KMS-11 (cell line): ENCODE data around the gene YKT6.

ENCODE experiments used
- H2AFZ ChIP-seq: fragments of 200-600 bp; sonication (generic); 2 replicates; pipeline ENCODE4 v1.6.1; 2016; ENCODE audit warnings: antibody characterized with exemption, mixed run types, low read depth
- H3K27ac ChIP-seq: fragments of 200-600 bp; sonication (generic); 2 replicates; pipeline ENCODE4 v1.6.1; 2016; ENCODE audit warnings: mild to moderate bottlenecking, mixed run types
- H3K27me3 ChIP-seq: fragments of 200-600 bp; sonication (generic); 2 replicates; pipeline ENCODE4 v1.6.1; 2017; ENCODE audit warnings: mild to moderate bottlenecking, low read depth, mixed run types, moderate library complexity; ENCODE audit not compliant: insufficient read depth
- H3K36me3 ChIP-seq: fragments of 200-600 bp; sonication (generic); 2 replicates; pipeline ENCODE4 v1.6.1; 2017; ENCODE audit warnings: mild to moderate bottlenecking, mixed run types; ENCODE audit not compliant: insufficient read depth
- H3K4me1 ChIP-seq: fragments of 200-600 bp; sonication (generic); 2 replicates; pipeline ENCODE4 v1.6.1; 2016; ENCODE audit warnings: mild to moderate bottlenecking, low read depth, mixed run types; ENCODE audit not compliant: poor library complexity, severe bottlenecking
- H3K4me2 ChIP-seq: fragments of 200-600 bp; sonication (generic); 2 replicates; pipeline ENCODE4 v1.7.0; 2016; ENCODE audit warnings: mild to moderate bottlenecking, mixed run types
- H3K4me3 ChIP-seq: fragments of 200-600 bp; sonication (generic); IDR thresholded peaks from 2 replicates; pipeline ENCODE4 v1.6.1; 2017; ENCODE audit warnings: low read depth, low read length, mixed read lengths; ENCODE audit not compliant: insufficient read depth
- H3K79me2 ChIP-seq: fragments of 200-600 bp; sonication (generic); 2 replicates; pipeline ENCODE4 v1.6.1; 2016; ENCODE audit warnings: low read depth, mixed run types; ENCODE audit not compliant: insufficient read depth
- H3K9ac ChIP-seq: fragments of 200-600 bp; sonication (generic); 2 replicates; pipeline ENCODE4 v1.6.1; 2016; ENCODE audit warnings: mild to moderate bottlenecking, mixed run types
- H4K20me1 ChIP-seq: fragments of 200-600 bp; sonication (generic); 2 replicates; pipeline ENCODE4 v1.6.1; 2016; ENCODE audit warnings: mild to moderate bottlenecking, mixed run types; ENCODE audit not compliant: insufficient read depth
- TF ChIP-seq, protein P1 (sequence below): fragments of 200-600 bp; sonication (generic); conservative IDR thresholded peaks from 2 replicates; pipeline ENCODE4 v1.6.1; 2017; ENCODE audit warnings: low read depth, mild to moderate bottlenecking, antibody characterized with exemption, low read length, moderate library complexity, mixed read lengths

Gene YKT6

DNA sequence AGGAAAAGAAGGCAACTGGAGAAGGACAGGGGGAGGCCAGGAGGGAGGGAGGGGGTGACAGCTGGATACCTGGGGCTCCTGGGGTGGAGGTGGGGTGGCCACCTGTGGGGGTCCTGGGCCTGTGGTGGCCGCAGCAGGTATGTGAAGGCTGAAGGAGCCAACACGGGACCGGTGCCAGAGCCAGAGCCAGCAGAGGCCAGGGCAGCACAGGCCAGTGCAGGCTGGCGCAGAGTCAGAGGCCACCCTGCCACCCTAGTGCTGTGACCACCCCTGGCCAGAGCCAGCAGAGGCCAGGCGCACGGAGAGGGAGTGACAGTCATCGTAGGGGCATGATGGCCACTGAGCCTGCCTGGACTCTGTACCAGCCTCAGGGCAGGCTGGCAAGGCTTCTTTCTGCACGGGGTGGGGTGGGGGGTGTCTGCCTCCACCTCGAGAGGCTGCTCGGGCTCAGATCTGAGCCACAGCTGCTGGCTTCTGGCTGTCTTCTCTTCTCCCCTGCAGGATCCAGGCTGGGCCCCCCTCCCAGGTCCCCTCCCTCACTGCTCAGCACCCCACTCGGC lies 28.8 kb downstream of the YKT6 start:
- Histone ChIP-seq H3K4me1 (no peaks in the 10 kb centered on the region), H3K4me2 (no peak overlapping the region), H3K27ac (no peak overlapping the region), H3K79me2 (no peaks in the 10 kb centered on the region), H4K20me1 (no peaks in the 10 kb centered on the region), H3K27me3 (peaks cover 71% of the 10 kb centered on the region), H3K9ac (no peak overlapping the region), H2AFZ (no peak overlapping the region), H3K4me3 (no peak overlapping the region), H3K36me3 (no peaks in the 10 kb centered on the region)
- TF ChIP-seq, protein P1, sequence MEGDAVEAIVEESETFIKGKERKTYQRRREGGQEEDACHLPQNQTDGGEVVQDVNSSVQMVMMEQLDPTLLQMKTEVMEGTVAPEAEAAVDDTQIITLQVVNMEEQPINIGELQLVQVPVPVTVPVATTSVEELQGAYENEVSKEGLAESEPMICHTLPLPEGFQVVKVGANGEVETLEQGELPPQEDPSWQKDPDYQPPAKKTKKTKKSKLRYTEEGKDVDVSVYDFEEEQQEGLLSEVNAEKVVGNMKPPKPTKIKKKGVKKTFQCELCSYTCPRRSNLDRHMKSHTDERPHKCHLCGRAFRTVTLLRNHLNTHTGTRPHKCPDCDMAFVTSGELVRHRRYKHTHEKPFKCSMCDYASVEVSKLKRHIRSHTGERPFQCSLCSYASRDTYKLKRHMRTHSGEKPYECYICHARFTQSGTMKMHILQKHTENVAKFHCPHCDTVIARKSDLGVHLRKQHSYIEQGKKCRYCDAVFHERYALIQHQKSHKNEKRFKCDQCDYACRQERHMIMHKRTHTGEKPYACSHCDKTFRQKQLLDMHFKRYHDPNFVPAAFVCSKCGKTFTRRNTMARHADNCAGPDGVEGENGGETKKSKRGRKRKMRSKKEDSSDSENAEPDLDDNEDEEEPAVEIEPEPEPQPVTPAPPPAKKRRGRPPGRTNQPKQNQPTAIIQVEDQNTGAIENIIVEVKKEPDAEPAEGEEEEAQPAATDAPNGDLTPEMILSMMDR, result no peak

DNA sequence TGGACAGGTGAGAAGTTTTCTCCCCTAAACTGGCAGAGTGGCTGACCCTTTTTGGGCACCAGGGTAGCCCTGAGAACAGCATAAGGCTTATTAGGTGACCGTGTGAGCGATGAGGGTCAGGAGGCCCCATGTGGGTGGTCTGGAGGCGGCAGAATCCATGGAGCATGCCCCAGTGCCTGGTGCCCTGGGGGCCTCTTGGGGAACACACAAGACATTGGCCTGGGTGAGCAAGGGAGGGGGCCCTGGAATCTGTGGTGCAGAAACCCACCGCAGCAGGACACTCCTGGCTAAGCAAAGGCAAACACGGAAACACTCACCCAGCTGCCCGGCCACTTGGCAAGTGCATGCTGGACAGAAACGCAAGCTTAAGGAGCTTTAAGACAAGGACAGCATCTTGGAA lies 29.5 kb downstream of the YKT6 start:
- no peak overlapping the region for H3K4me3 ChIP-seq
- H3K36me3 ChIP-seq, result no peaks in the 10 kb centered on the region
- no peak overlapping the region for H3K27ac ChIP-seq
- H3K4me1 ChIP-seq, result no peaks in the 10 kb centered on the region
- H2AFZ ChIP-seq, result no peak overlapping the region
- TF ChIP-seq, protein P1, result no peak
- H3K79me2 ChIP-seq, result no peaks in the 10 kb centered on the region
- H3K9ac ChIP-seq, result no peak overlapping the region
- H3K27me3 ChIP-seq, result peaks cover 70% of the 10 kb centered on the region
- no peaks in the 10 kb centered on the region for H4K20me1 ChIP-seq
- H3K4me2 ChIP-seq, result no peak overlapping the region

DNA sequence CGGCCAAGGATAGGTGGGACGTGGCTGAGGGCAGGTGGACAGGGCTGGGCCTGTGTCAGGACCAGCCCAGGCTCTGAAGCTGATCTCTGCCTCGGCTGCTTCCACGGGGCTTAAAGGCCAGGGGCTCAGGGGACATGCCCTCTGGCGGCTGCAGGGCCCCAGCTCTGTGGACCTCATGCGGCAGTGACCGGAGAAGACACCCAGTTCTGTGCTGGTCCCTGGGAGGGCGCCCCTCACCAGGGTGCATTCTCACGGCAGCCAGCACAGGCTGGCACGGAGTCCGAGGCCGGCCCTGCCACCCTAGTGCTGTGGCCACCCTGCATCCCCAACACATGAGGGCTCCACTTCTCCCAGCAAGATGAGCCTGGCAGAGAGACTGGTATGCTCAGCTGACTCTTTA lies 30.3 kb downstream of the YKT6 start:
- Histone ChIP-seq H3K4me3 (no peak overlapping the region), H3K27me3 (peaks cover 68% of the 10 kb centered on the region), H3K27ac (no peak overlapping the region), H2AFZ (no peak overlapping the region), H3K4me1 (no peaks in the 10 kb centered on the region), H3K9ac (no peak overlapping the region), H3K4me2 (no peak overlapping the region), H3K79me2 (no peaks in the 10 kb centered on the region), H4K20me1 (no peaks in the 10 kb centered on the region), H3K36me3 (no peaks in the 10 kb centered on the region)
- TF ChIP-seq, protein P1, result no peak

DNA sequence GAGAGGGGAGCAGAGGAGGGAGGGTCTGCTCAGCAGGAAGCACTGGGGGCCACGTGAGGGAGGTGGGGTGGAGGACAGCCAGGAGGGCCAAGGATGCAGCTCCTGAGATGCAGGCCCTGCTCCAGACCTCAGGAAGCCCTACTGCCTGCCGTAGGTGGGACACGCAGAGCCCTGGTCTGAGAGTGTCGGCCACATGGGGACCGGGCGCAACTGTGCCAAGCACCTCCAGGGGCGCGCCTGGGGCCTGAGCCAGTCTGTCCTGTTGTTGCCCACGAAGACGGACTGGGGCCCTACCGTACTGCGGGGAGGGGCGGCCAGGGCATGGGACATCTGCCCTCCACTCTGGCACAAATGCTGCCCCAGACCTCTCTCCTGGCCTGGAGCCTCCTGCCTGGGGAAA lies 31.6 kb downstream of the YKT6 start:
- H2AFZ ChIP-seq, result no peak overlapping the region
- H3K4me3 ChIP-seq, result no peak overlapping the region
- peaks cover 74% of the 10 kb centered on the region for H3K27me3 ChIP-seq
- no peaks in the 10 kb centered on the region for H3K79me2 ChIP-seq
- TF ChIP-seq, protein P1, result no peak
- no peaks in the 10 kb centered on the region for H4K20me1 ChIP-seq
- H3K9ac ChIP-seq, result no peak overlapping the region
- no peak overlapping the region for H3K4me2 ChIP-seq
- no peaks in the 10 kb centered on the region for H3K4me1 ChIP-seq
- no peaks in the 10 kb centered on the region for H3K36me3 ChIP-seq
- no peak overlapping the region for H3K27ac ChIP-seq
